HG02943 (cell line): ENCODE data around the gene PRSS22.

Experiments
- ATAC-seq: cut with Tn5 transposase; IDR thresholded peaks from one replicate; pipeline ENCODE4 v1.9.1; 2021; ENCODE audit warnings: mild to moderate bottlenecking, low read depth, moderate library complexity; ENCODE audit not compliant: unreplicated experiment

Gene PRSS22

DNA sequence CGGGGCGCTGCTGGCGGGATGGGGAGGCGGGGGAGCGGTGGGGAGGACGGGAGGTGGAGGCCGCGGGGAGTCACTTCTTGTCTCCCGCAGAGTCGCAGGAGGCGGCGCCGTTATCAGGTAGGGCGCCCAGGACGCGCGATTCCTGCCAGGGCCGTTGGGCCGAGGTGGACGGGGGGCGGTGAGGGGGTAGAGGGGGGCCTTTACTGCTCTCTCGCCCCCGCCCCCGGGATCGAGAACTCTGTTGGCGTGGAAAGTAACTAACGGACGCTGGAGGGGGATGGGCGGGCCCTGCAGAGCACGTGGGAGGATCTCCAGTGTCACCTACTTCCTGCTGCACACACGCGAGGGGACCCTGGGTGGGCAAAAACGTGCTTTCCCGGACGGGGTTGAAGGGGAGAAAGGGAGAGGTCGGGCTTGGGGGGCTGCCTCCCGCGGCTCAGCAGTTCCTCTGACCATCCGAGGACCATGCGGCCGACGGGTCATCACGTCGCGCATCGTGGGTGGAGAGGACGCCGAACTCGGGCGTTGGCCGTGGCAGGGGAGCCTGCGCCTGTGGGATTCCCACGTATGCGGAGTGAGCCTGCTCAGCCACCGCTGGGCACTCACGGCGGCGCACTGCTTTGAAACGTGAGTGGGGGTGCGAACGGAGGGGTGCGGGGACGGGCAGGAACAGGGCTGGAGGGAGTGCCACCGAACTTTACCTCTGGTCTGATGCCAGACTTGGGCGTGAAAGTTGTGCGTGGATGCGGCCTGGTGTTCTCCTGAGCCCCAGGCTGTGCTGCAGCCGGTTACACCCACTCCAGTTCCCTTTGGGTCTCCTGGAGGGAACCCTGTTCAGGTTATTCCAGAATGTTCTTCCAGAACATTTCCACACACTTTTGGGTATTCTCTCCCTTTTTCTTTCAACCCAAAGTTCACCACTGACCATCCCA, 40.4 kb downstream of the PRSS22 start:
- ATAC-seq, result no peak

DNA sequence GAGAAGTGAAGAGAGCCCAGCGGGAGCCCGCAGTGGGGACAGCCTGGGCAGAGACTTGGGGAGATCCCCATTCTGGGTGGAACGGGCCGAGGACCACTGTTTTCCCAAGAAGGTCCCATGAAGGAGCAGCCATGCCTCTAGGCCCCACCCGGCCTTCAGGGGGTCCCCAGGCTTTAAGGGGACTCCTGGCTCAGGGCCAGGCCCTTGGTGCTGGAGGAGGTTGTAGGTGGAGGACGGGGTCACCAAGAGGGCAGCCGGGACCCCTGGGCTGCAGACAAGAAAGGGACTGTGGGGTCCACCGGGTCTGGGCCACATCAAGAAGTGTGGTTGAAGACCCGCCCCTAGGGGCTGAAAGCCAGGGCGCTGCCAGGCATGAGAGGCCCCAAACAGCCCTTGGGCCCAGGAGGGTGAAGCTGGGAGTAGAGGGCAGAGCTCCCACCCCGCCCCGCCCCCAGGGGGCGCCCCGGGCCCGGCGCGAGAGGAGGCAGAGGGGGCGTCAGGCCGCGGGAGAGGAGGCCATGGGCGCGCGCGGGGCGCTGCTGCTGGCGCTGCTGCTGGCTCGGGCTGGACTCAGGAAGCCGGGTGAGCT, 41.1 kb downstream of the PRSS22 start, which contains the start of gene PRSS21:
PRSS21 (plus strand) TSS at position 487 of the 589 bp plus-strand sequence; CDS start at position 519, 32 bp downstream.
- no peak for ATAC-seq

DNA sequence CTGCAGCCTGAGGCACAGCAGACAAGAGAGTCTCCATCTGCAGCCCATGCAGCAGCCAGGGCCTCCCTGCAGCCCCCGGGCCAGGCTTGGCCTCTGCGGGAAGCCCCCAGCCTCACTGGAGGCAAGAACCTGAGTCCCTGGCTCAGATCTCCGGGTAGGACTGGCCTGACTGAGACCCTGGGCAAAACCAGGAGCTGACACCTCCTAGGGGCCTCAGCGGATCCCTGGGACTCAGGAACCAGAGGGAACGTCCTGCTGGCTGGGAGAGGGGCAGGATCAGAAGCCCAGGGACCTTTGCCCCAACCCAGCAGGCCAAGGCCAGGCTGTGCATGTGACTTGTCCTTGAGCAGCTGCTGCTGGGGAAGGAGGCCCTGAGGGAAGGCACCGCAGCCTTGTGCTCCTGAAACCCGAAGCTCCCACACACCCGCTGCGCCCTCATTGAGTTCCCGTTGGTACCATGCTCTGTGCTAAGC, 42.6 kb downstream of the PRSS22 start:
- no peak for ATAC-seq

DNA sequence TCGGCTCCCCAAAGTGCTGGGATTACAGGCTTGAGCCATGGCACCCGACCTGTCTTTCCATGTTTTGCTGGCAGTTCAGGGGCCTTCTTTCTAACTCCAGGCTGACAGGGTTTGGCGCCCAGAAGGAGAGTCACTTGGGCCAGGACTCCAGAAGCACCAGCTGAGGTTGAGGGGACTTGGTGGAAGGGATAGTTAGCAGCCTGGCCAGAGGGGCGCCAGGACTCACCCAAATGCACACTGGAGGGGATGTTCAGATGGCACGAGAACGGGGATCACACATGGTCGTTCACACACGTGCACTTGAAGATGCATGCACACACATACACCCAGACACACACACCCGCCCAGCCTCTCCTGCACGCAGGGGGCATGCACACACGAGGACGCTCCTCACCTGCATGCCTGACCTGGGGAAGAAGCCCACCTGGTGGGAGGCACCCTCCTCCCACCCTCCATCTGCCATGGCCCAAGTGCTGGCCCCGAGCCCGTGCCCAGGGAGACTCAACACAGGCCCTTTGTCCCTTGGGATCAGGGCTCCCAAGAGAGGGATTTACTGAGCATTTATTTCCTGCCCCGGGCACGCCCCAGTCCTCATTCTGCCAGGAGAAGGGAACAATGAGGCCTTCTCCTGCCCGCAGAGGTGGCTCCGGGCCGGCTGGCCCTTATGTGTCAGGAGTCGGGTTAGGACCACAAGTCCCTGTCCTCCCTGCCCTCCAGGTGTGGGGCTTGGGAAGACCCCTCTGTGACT, 43.2 kb downstream of the PRSS22 start:
- no peak for ATAC-seq

DNA sequence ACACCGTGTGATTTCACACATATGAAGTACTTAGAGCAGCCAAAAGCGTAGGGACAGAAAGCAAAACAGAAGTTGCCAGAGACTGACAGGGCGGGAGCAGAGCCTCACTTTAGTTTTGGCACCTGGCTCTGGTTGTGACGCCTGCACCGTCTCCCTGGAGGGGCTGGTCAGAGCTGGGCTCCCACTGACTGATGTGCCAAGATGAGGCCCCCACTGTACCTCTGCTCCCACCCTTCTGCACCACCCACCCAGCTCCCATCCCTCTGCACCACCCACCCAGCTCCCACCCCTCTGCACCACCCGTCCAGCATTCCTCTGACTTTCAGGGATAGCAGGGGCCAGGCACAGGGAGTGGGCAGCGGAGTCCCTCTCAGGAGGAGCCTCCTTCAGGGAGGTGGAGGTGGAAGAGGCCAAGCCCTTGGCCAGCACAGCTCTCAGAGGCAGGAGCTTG, 44.2 kb downstream of the PRSS22 start:
- ATAC-seq, result no peak

DNA sequence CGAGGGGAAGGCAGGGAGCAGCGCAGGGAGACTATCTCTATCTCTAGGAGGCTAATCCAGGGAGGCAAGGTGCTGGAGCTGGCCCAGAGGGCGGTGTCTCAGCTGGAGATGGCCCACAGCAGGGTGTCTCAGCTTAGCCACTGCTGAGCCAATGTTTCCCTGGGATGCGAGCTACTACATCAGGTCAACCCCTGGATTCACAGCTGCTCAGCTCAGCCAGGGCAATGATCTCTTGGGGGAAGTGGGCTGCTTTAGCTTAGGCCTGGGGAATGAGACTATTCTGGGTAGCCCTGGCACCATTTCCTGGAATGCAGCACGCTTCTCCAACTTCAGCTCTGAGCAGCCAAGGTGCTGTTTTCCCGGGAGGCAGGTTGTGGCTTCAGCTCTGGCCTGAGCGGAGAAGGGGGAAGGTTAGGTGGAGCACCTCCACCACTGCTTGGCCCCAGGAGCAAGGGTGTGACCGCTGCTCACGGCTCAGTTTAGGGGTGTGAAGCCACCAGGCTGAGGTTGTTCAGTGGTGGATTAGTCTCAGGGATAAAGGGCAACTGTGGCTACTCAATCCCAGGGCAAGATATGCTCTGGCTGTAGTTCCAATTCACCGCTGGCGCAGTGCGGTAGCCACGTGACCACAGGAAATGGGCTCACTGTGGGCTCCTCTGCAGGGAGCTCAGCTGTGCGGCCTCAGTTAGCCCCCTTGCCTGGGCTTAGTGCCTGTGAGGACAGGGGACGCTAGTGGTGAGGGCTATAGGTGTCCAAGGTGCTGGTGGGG, 46.1 kb downstream of the PRSS22 start:
- ATAC-seq, result no peak

DNA sequence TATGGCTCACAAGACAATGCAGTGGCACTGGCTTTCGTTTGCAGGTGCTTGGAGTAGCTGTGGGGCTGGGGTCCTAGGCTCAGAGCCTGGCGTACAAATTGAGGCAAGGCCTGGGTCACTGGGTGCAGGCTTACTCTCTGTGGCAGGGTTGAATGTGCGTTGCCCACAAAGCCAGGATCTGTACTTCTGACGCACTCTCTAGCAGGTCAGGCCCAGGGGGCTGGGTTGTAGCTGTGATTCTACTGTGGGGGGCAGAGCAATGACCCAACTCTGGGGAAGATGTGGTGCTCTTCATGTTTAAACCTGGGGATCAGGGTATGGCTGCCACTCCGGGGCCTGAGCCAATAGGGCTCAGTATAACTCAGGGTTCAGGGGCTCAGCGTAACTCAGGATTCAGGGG, 47.3 kb downstream of the PRSS22 start:
- ATAC-seq, result no peak

DNA sequence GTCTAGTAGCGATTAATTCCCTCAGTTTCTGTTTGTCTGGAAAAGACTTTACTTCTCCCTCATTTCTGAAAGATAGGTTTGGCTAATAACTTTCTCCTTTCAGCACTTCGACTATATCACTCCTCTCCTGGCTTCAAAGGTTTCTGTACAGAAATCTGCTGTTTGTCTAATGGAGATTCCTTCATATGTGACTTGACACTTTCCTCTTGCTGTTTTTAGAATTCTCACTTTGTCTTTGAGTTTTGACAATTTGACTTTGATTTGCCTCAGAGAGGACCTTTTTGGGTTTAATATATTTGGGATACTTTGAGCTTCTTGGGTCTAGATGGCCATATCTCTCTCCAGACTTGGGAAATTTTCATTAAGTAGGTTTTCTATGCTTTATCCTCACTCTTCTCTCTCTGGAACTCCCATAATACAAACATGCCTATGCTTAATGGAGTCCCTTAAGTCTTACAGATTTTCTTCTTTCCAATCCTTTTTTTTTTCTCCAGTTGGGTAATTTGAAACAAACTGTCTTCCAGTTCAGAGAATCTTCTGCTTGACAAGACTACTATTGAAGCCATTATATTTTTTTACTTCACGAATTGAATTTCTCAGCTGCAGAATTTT, 48.7 kb downstream of the PRSS22 start:
- no peak for ATAC-seq

DNA sequence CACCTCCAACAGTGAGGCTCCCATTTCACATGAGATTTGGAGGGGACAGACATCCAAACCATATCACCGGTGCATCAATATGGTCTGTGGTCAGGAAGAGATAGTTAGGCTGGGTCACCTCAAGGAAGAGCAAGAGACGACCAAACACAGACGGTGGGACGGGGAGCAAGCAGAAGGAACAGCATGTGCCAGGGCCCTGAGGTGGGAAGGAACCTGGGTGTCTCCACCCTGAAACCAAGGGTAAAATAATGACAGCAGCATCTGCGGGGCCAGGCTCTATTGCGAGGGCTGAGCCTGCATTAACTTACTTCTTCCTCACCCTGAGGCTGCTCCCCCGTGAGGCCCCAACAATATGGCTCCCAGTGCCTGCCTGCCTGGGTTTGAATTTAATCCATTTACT, 49.8 kb downstream of the PRSS22 start:
- no peak for ATAC-seq

DNA sequence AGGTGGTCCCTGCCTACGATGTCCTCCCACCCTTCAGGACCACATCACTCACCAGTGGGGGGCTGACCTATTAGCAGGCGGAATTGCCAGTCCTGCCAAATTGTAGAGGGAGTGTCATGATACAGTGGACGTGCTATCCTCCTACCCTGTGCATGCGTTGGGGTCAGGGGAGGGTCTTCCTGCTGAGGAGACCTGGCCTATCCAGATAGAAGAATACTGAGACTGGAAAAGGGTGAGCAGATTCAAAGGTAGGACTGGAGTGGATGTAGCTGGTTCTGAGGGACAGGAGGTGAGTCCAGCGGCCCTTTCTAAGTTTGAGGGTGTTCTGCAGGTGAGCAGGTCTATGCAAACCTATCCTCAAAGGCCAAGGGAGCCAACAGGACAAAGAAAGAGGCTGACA, 51.7 kb downstream of the PRSS22 start:
- ATAC-seq, result no peak

DNA sequence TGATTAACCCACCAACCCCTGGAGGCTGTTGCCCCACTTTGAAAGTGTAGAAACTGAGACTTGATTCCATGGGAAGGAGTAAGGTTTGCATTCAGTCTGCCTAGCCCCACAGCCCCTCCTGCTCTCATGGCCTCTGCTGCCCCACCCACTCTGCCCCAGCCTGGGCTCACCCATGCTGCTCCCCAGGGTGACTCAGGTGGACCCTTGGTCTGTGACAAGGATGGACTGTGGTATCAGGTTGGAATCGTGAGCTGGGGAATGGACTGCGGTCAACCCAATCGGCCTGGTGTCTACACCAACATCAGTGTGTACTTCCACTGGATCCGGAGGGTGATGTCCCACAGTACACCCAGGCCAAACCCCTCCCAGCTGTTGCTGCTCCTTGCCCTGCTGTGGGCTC, 53.2 kb downstream of the PRSS22 start:
- ATAC-seq, result no peak

DNA sequence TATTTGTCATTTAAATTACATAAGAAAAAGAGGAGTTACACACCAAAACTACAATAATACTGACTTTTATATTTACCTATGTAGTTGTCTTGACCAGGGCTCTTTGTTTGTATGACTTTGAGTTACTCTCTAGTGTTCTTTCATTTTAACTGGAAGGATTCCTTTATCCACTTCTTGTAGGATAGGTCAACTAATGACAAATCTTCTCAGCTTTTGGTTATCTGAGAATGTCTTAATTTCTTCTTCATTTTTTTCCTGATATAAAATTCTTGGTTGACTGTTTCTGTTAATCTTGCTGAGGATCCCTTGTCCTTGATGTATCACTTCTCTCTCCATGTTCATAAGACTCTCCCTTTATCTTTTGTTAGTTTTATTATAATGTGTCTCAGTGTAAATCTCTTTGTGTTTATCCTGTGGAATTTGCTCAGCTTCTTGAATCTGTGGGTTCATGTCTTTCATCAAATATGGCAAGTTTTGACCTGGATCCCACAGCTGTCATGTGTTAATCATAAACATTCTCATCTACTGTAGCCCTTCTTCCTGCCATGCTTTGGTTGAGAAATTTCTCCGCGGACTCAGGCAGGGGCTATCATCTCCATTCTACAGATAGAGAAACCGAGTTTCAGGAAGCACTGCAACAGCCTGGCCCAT, 54.3 kb downstream of the PRSS22 start:
- no peak for ATAC-seq
